ENCODE measurements around the gene NETO1. TPM values are rescaled to one million over a fixed set of nuclear protein-coding genes. Genes with fewer than 3 reads are reported as not detected.

Gene NETO1
- total RNA-seq, 2 experiments from 2014 or later, result not detected

DNA sequence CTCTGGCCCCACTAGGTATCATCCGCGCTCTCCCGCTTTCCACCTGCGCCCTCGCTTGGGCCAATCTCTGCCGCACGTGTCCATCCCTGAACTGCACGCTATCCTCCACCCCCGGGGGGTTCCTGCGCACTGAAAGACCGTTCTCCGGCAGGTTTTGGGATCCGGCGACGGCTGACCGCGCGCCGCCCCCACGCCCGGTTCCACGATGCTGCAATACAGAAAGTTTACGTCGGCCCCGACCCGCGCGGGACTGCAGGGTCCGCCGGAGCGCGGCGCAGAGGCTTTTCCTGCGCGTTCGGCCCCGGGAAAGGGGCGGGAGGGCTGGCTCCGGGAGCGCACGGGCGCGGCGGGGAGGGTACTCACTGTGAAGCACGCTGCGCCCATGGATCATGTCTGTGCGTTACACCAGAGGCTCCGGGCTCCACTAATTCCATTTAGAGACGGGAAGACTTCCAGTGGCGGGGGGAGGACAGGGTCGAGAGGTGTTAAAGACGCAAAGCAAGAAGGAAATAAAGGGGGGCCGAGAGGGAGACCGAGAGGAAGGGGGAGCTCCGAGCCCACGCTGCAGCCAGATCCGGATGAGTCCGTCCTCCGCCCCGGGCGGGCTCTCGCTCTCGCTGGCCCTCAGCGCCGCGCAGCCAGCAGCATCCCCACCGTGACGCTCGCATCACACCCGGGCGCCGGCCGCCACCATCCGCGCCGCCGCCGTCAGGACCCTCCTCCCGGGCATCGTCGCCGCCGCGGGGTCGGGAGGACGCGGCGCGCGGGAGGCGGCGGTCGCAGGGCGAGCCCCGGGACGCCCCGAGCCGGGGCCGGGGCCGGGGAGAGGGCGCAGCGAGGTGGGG is 664 bp downstream of the NETO1 start:
- DNase-seq (no peak), ATAC-seq (ENCODE audit: low read depth) (no peak)
- Mint-ChIP-seq H3K4me1 (peaks cover 2% of the 10 kb centered on the region), H3K9me3 (peaks cover 3% of the 10 kb centered on the region), H3K4me3 (peak overlapping the region; percentile 39), H3K27ac (no peak overlapping the region), H3K27me3 (peaks cover 37% of the 10 kb centered on the region), H3K36me3 (no peaks in the 10 kb centered on the region)
- POLR2A ChIA-PET, result no interaction called here

DNA sequence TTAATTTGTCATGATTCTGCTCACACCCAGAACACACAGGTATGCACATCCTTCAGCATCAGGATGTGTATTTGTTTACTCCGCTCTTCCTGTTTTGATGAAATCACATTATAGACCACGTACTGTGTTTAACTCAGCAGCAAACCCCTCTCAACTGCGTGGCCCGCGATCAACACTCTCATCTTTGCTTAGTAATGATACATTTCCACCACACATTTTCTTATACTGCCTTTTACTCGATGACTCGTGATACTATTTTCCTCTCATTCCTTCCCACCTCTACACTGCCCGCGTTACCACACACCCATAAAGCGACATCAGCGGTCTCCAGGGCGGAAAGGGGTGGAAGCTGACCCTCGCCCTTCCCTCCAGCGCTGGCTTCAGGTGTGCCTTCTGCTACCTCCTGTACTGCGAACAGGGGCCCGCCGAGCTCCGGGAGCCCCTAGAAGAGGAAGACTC is 1.3 kb downstream of the NETO1 start:
- Mint-ChIP-seq H3K36me3 (no peaks in the 10 kb centered on the region), H3K27me3 (peaks cover 37% of the 10 kb centered on the region), H3K27ac (peak overlapping the region; percentile 36), H3K9me3 (peaks cover 3% of the 10 kb centered on the region), H3K4me1 (peaks cover 2% of the 10 kb centered on the region), H3K4me3 (no peak overlapping the region)
- POLR2A ChIA-PET, result no interaction called here
- no peak for DNase-seq
- ATAC-seq (ENCODE audit: low read depth), result no peak

DNA sequence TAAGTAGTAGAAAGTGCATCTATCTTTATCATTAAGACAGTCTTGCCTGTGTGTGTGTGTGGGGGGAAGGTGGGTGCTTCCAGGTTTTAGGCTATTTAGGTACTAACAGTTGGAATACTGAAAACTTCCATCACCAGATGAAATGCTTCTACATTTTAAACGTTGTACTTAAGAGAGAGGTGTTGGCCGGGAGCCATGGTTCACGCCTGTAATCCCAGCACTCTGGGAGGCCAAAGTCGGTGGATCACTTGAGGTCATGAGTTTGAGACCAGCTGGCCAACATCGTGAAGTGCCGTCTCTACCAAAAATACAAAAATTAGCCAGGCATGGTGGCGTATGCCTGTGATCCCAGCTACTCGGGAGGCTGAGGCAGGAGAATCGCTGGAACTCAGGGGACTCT is 4.0 kb downstream of the NETO1 start:
- Mint-ChIP-seq H3K4me1 (peaks cover 2% of the 10 kb centered on the region), H3K27ac (no peak overlapping the region), H3K9me3 (no peaks in the 10 kb centered on the region), H3K36me3 (no peaks in the 10 kb centered on the region), H3K27me3 (peaks cover 27% of the 10 kb centered on the region), H3K4me3 (no peak overlapping the region)
- DNase-seq (no peak), ATAC-seq (ENCODE audit: low read depth) (no peak)
- POLR2A ChIA-PET, result no interaction called here

DNA sequence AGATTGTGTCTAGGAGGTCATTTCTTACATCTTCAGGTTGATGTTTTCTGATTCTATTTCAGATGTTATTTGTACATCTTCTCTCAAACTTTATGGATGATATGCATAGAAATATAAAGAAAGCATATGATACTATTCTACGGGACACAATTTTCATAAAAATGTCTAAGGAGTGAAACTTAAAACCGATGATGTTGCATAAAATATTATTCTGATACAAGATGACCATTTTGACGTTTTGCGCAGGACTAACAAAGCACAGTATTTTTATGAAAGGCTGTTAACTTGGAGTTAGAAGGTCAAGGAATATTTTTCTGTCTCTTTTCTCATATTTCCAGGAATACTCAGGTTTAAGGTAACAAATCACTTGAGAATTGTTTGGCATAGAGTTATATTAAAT is 8.7 kb downstream of the NETO1 start:
- Mint-ChIP-seq H3K9me3 (no peaks in the 10 kb centered on the region), H3K4me1 (no peaks in the 10 kb centered on the region), H3K27me3 (no peaks in the 10 kb centered on the region), H3K36me3 (no peaks in the 10 kb centered on the region), H3K27ac (no peak overlapping the region), H3K4me3 (no peak overlapping the region)
- POLR2A ChIA-PET, result no interaction called here
- DNase-seq, result no peak
- no peak for ATAC-seq (ENCODE audit: low read depth)

DNA sequence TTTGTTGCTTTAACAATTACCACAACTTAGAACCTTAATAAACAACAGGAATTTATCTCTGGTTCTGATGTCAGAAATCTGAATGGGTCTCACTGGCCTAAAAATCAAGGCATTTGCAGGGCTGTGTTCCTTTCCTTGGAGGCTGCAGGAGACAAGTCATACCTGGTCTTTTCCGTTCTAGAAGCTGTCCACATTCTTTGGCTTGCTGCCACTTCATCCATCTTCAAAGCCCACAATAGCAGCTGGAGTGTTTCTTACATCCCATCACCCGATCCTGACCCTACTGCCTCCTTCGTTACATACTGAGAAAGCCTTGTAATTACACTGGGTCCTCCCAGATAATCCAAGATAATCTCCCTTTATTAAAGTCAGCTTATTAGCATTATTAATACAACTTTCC is 18.1 kb downstream of the NETO1 start:
- no peaks in the 10 kb centered on the region for H3K27me3 Mint-ChIP-seq
- H3K9me3 Mint-ChIP-seq, result peaks cover 5% of the 10 kb centered on the region
- no peak overlapping the region for H3K27ac Mint-ChIP-seq
- H3K4me3 Mint-ChIP-seq, result no peak overlapping the region
- no peaks in the 10 kb centered on the region for H3K4me1 Mint-ChIP-seq
- no peaks in the 10 kb centered on the region for H3K36me3 Mint-ChIP-seq
- POLR2A ChIA-PET, result no interaction called here
- no peak for ATAC-seq (ENCODE audit: low read depth)
- DNase-seq, result no peak

DNA sequence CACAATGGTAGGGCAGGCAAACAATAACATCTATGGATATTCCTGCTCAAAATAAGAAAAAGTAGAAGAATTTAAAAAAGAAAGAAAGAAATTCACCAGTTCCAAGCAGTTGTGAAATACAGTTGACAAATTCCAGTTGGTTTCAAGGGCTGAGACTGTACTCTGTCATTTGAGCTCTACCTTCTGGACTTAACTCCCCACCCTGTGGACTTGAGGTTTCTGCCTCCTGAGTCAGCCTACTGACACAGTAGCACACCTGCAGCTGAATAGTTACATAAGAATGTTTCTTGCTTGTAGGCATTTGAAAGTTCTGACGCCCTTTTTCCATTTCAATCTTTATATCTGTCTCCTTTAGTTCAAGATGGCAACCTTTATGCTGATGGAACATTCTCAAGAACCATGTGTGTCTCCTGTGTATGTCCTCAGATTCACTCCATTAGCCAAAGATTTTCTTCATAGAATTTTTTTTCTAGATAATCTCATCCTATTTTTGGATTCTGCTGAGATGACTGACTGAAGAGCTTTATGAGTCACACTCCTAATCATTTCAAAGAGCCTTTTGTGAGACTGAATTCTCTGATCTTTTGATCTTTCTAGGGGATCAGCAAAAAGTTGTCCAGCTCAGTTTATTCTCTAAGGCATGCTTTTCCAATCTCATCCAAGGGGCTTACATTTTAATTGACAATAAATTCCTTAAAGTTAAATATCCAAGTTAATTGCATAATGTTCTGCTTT is 19.1 kb downstream of the NETO1 start:
- H3K27ac Mint-ChIP-seq, result no peak overlapping the region
- H3K4me3 Mint-ChIP-seq, result no peak overlapping the region
- peaks cover 5% of the 10 kb centered on the region for H3K9me3 Mint-ChIP-seq
- H3K27me3 Mint-ChIP-seq, result no peaks in the 10 kb centered on the region
- H3K36me3 Mint-ChIP-seq, result no peaks in the 10 kb centered on the region
- POLR2A ChIA-PET, result no interaction called here
- H3K4me1 Mint-ChIP-seq, result no peaks in the 10 kb centered on the region
- ATAC-seq (ENCODE audit: low read depth) (no peak), DNase-seq (no peak)

DNA sequence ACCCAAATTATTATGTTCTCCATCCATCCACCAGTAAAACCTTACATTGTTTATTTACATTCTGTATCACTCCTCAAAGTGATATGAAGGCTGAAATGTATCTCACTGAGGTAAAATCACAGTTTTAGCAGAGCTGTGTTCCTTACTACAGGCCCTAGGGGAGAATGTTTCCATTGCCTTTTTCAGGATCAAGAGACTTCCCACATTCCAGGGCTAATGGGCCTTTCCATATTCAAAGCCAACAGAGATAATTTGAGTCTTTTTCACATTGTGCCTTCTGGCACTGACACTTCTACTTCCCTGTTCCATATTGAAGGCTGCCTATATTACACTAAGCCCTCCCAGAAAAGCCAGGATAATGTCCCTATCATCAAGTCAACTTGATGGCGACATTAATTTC is 20.0 kb downstream of the NETO1 start:
- DNase-seq (no peak), ATAC-seq (ENCODE audit: low read depth) (no peak)
- Mint-ChIP-seq H3K4me1 (no peaks in the 10 kb centered on the region), H3K27me3 (no peaks in the 10 kb centered on the region), H3K36me3 (no peaks in the 10 kb centered on the region), H3K27ac (no peak overlapping the region), H3K4me3 (no peak overlapping the region), H3K9me3 (peaks cover 5% of the 10 kb centered on the region)
- POLR2A ChIA-PET, result no interaction called here

DNA sequence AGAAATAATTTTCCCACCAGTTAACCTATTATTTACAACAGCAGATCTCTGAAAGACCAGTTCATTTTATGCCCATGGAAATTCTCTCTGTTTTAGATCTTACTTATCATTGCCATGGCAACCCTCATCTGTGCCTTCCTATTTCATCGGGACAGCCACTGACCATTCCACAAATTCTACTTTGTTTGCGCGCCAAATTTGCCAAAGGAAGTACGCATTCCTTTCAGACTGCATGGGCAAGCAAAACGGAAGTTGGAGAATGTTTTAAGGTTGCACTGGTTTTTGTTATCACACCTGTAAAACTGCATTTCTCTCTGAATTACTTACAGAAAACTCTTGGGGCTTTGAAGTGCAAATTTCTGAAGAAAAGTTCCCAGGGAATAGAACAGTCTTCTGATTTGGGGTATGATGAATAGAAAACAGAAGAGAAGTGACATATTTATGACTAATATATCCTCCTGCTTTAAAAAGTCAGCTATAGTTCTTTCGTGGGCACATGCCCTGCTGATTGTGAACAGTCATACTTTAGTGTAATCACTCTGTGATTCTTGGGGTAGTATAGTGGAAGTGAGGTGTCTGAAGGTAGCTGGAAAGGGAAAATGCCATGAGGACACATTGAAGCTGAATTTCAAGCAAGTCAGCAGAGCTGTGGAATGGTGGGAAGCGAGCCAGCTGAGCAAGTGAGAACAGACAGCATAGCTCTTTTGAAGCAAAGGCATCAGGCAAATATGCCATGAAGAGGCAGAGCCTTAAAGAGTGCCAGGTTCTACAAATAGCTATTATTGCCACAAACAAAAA is 20.9 kb downstream of the NETO1 start:
- Mint-ChIP-seq H3K27me3 (no peaks in the 10 kb centered on the region), H3K4me1 (no peaks in the 10 kb centered on the region), H3K36me3 (no peaks in the 10 kb centered on the region), H3K4me3 (no peak overlapping the region), H3K27ac (no peak overlapping the region), H3K9me3 (peaks cover 4% of the 10 kb centered on the region)
- ATAC-seq (ENCODE audit: low read depth) (no peak), DNase-seq (no peak)
- POLR2A ChIA-PET, result no interaction called here

DNA sequence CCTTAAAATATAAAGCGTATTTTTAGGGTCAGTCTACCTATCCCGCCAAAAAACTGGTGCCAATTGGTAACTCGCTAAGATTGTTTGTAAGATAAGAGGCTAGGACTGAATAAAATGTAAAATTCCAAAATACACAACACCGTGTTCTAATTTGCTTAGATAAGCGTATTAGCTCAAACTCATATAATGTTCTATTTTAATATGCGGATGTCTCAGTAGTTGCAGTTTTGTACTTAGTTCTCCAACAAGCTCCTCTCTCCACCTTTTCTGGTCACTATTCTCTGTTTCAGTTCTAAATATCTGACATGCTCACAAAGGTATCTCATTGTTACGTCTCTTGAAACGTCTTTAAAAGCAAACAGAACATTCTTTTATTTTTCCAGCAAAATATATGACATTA is 24.0 kb downstream of the NETO1 start:
- Mint-ChIP-seq H3K36me3 (no peaks in the 10 kb centered on the region), H3K27me3 (no peaks in the 10 kb centered on the region), H3K27ac (no peak overlapping the region), H3K4me3 (no peak overlapping the region), H3K4me1 (no peaks in the 10 kb centered on the region), H3K9me3 (no peaks in the 10 kb centered on the region)
- POLR2A ChIA-PET, result no interaction called here
- DNase-seq (no peak), ATAC-seq (ENCODE audit: low read depth) (no peak)

DNA sequence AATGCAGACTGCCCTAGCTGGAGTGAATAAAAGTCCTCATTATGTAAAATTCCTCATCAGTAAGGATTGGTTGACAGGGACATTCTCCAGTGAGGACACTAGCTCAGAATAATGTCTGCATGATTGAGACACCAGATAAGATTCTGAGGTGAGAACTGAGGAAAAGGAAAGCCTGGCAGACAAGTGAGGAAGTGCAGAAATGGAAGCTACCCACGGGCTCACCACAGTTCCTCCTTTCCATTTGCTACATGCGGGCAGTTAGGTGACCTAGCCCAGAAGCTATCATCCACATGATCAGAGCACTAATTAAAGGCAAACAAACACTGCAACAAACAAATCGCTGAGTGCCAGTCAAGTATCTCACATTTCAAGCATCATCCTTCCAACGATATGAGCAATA is 27.7 kb downstream of the NETO1 start:
- DNase-seq (no peak), ATAC-seq (ENCODE audit: low read depth) (no peak)
- POLR2A ChIA-PET, result no interaction called here
- H3K9me3 Mint-ChIP-seq, result no peaks in the 10 kb centered on the region
- no peak overlapping the region for H3K4me3 Mint-ChIP-seq
- H3K27me3 Mint-ChIP-seq, result no peaks in the 10 kb centered on the region
- H3K27ac Mint-ChIP-seq, result no peak overlapping the region
- no peaks in the 10 kb centered on the region for H3K4me1 Mint-ChIP-seq
- H3K36me3 Mint-ChIP-seq, result no peaks in the 10 kb centered on the region

DNA sequence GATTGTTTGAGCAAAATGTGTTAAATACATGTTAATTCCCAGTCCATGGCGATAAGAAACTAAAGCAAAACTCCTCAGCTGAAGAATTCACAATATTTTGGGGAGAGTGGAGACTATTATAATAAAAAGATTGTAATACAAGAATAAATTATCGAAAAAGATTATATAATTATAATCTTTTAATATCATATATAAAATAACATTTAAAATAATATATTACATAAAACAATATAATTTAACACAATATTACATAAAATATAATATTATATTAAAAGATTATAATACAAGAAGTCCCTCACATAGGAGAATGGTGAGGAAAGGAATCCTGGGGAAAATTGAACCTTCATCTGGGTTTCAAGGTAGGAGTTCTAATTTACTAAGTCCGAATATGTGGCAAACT is 33.1 kb downstream of the NETO1 start:
- POLR2A ChIA-PET, result no interaction called here
- Mint-ChIP-seq H3K27me3 (no peaks in the 10 kb centered on the region), H3K36me3 (no peaks in the 10 kb centered on the region), H3K4me1 (no peaks in the 10 kb centered on the region), H3K27ac (no peak overlapping the region), H3K4me3 (no peak overlapping the region), H3K9me3 (no peaks in the 10 kb centered on the region)
- DNase-seq (no peak), ATAC-seq (ENCODE audit: low read depth) (no peak)

DNA sequence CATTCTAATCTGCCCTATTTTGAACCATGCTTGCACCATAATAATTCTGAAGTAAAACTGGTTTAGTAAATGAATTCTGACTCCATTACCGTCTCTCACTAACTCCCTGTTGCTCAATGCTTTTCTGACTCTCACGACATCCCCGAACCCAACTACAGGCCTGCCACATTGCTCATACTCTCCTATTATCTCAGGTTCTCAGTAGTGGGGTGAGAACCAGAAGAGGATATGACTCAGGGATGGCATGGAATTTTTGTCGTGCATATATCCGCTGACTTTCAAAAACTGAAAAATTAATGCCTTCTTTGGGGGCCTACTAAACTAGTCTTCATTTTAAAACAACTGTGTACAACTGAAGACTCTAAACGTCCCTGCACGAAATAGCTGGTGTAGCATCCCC is 34.3 kb downstream of the NETO1 start:
- Mint-ChIP-seq H3K27ac (no peak overlapping the region), H3K36me3 (no peaks in the 10 kb centered on the region), H3K9me3 (no peaks in the 10 kb centered on the region), H3K4me1 (no peaks in the 10 kb centered on the region), H3K4me3 (no peak overlapping the region), H3K27me3 (no peaks in the 10 kb centered on the region)
- POLR2A ChIA-PET, result no interaction called here
- DNase-seq, result no peak
- no peak for ATAC-seq (ENCODE audit: low read depth)

DNA sequence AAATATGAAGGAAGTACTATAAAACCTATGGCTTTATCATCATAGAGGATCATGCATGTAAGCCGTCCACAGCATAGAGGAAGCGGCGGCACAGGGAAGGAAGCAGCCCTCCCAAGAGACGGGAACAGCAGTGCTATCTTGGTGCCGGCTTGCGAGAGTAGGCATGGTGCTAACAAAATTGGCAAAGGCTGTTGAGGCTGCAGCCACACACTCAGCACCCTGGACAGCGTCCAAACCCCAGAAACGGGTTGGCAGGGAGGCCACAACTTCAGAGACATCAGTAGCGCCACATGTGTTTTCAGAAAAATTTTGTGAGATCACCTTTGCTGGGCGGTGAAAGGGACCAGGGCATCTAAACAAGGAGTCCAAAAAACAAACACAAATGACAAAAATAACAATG is 37.7 kb downstream of the NETO1 start:
- DNase-seq, result peak; percentile 28
- H3K36me3 Mint-ChIP-seq, result no peaks in the 10 kb centered on the region

More for the DNA sequence above, 37.7 kb downstream of the NETO1 start:
- H3K4me3 Mint-ChIP-seq, result no peak overlapping the region
- no peaks in the 10 kb centered on the region for H3K4me1 Mint-ChIP-seq
- H3K9me3 Mint-ChIP-seq, result no peaks in the 10 kb centered on the region
- ATAC-seq (ENCODE audit: low read depth), result no peak
- H3K27ac Mint-ChIP-seq, result no peak overlapping the region
- no peaks in the 10 kb centered on the region for H3K27me3 Mint-ChIP-seq
- POLR2A ChIA-PET, result no interaction called here

Measured in activated naive CD8-positive, alpha-beta T cell treated with anti-CD3 and anti-CD28 coated beads, Interleukin-2, amount 10 ng/mL, durations not matched to agents 7 days and 5 days (primary cell).